CD4-positive, alpha-beta T cell treated with Interleukin-15 for 1 hour (primary cell): ENCODE measurements around the gene OTOF.
"Not testable (repeated sequence)": the region's sequence is repeated elsewhere in the genome, so short reads cannot be mapped to it uniquely, and the experiment has no call there.

Source experiments
- DNase-seq: peaks from one replicate; pipeline ENCODE4 v3.0.0-alpha.2; 2020

OTOF gene

DNA sequence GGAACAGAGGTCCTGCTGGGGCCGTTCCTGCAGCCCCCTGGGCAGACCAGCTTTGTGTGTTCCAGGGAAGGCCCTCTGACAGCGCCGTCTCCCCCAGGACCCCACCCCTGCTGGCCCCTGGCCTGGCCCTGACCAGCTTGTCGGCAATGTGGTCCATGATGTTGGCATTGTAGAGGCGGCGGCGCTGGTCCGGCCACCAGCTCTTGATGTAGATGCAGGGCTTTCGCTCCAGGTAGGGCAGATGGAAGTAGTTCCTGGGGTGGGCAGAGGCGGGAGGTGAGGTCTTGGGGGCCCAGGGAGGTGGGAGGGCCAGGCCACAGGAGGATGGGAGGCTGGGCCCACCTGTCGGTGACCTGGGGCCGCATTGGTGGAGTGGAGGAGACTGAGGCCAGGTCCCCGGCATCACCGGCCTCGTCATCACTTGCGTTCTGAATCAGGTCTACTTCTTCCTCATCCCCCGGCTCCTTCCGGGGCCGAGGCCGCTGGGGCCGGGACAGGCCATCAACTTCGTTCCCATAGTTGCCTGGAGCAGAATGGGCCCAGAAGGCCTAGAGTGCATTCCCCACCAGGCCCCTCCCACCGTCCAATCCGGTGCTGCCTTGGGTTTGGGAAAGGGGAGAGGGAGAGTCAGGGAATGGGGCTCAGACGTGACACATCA, 1.3 kb upstream of the OTOF start:
- no peak for DNase-seq

DNA sequence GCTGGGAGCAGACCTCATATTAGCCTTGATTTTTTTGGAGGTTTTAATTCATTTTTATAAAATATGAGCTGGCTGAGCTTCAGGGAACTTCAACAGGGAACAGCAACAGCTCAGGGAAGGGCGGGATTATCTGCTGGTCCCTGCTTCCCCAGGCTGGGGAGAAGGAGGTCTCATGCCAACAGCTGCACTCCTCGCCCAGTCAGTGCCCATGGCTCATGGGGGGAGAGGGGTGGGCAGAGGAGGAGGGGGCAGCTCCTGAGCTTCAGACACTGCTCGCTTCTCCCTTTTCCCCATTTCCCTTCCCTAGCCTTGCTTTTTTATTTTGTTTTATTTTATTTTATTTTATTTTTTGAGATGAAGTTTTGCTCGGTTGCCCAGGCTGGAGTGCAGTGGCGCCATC, 442 bp upstream of the OTOF start:
- no peak for DNase-seq

DNA sequence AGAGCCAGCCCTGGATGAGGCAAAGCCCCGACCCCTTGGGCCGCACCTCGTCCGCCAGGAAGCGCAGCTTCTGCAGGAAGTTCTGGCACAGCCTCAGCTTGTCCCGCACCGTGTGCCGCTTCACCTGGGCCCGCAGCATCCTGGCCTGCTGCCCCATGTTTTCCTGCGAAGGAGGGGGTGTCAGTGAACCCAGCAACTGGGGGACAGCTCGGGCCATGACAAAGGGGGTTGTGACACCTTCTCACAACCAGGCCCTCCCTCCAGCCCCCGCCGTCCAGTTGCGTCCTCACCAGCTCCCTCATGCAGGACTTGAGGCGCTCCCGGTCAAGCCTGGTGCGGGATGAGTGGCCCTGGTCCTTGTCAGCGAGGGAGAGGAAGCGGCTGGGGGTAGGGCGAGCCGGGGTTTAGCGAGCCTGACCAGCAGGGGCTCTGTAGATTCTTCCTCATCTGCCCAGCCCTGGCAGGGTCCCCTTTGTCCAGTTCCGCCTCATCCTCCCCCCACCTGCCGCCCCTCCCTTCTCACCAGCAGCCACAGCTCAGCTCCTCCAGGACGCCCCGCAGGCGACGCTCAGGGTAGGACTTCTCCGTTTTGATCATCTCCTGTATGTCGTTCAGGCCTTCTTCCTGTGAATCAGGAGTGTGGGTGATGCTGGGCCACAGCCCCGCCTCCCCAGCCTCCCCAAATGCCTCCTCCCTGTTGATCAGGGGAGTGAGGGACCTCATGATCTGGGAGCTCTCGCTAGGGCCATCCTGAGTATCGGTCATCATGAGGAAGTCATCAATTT, 606 bp downstream of the OTOF start:
- no peak for DNase-seq

DNA sequence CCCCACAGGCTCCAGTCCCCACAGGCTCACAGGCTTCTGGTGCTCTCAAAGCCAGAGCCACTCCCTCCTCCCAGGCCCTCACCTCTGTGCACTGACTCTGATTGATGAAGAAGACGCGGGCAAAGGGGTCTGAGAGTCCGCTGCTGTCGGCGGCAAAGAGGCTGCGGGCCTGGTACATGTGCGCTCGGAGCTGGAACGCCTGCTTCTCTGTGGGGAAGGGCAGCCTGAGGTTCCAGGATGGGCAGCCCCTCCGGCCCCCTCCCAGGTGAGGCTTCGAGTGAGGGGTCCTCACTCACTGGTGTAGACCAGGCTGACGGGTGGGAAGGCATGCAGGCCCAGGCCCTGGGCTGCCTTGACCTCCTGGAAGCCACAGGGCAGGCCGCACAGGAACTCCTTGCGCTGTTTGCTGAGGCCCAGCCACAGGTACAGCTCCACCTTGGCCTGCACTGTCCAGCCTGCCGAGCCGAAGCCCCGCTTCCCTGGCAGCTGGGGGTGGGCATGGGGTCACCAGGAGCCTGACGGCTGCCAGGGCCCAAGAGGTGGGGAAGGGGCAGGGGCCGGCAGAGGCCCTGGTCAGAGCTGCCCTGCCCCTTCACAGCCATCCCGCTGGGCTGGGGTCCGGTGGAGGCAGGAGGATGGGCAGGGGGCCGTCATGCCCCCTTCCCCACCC, 2.0 kb downstream of the OTOF start:
- no peak for DNase-seq

DNA sequence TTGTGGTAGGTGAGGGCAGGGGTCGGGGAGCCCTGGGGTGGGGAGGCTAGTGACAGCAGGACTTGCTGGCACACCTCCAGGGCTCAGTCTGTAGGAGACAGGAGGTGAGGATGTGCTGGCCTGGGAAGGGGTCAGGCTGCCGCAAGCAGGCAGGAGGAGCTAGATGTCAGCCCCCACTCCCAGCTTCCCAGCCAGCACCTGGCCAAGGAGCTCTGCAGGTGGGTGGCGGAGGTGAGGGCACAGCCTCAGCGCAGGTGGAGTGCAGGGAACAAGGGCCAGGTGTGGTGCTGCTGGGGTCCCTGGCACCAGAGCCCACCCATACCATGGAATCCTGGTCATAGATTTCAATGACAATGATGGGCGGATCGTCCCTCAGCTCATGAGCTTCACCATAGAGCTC, 2.9 kb downstream of the OTOF start:
- no peak for DNase-seq

DNA sequence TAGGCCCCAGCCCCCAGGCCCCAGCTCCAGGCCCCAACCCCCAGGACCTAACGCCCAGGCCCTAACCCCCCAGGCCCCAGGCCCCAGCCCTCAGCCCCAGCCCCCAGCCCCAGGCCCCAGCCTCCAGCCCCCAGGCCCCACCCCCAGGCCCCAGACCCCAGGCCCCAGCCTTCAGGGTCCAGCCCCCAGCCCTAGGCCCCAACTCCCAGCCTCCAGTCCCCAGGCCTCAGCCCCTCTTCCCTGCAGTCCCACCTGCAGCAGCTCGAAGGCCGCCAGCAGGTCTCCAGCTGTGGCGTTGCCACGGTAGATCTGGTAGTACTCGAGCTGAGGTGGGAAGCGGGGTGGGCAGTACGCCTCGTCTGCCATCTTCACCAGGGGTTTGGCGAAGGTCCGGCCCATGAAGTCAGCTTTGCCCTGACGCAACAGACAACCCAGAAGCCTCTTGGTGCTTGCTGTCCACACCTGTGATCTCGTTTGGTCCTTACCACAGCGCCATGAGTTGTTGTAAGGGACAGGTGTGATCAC, 3.6 kb downstream of the OTOF start:
- no peak for DNase-seq

DNA sequence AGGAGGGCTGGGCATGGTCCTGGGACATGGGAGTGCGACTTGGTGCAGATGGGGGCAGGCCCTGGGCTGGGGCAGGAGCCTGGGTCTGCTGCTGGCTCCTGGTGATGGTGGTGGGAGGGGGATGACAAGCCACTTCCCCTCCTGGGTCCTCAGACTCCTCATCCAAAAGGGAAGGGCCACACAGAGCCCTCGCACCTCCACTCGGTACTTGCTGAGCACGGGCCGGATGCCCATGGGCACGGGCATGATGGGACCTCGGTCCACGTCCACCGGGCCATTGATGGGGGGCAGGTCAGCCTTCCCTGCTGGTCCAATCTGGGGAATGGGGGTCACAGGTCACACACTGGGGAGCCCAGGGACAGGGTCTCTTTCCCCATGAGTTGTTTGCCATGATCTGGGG, 4.1 kb downstream of the OTOF start:
- DNase-seq: no peak

DNA sequence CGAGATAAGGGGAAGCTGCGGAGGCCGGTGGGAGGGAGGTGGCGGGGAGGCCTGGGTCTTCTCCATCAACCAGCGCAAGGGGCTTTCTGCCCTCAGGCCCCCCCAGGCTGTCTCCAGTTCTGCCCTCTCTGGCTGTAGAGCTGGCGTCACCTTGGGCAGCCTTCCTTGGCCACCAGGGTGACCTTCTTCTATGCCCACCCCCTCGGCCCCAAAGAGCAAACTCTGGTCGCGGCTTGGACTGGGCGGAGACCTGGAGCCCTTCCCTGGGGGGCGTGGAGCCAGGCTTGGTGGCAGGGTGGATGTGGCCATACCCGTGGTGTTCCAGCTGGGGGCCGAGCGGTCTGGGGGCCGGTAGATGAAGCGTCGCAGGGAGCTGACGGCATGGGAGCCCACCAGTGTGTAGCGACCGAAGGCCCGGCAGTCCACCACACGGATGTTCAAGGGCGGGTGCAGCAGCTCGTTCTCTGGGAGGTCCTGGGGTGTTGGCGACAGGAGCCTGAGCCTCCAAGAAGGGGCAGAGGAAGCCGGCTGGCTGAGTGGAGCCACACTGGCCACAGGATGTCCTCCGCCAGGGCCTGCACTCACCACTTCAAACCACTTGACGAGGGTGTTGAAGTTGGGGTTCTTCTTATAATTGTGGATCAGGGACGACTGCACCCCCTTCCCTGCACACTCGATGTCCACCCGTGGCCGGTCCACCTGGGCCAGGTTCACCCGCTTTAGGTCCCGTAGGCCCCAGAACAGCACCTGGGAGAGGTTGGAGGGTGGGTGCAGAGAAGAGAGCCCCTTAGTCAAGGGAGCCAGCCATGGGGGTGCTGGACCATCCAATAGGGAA, 4.9 kb downstream of the OTOF start:
- DNase-seq: no peak

DNA sequence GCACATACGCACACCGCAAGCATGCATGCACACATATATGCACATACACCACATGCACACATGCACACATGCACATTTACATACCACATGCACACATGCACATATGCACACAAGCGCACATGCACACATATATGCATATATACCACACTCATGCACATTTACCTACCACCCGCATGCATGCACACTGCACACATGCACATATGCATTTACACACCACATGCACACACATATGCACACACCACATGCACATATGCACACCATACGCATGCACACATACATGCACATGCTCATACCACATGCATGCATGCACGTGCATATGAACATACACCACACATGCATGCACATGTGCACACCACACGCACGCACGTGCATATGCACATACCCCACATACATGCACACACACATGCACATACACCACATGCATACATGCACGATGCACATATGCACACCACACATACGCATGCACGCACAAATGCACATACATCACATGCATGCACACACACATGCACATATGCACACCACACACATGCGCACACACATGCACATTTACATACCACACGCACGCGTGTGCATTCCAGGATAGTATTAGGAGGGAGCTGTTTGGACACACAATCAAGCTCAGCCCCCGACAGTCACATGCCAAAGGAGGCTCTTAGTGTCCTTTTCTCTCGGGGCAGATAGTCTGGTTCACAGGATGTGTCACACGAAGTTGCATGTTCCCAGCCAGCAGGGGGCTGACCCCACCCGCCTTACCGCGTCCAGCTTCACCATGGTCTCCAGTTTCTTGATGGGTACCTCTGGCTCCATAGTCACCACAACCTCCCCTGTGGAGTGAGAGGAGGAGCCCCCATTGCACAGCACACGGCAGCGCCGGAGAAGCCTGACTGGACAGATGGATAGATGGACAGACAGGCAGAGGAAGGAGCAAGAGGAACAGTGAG, 5.9 kb downstream of the OTOF start:
- no peak for DNase-seq

DNA sequence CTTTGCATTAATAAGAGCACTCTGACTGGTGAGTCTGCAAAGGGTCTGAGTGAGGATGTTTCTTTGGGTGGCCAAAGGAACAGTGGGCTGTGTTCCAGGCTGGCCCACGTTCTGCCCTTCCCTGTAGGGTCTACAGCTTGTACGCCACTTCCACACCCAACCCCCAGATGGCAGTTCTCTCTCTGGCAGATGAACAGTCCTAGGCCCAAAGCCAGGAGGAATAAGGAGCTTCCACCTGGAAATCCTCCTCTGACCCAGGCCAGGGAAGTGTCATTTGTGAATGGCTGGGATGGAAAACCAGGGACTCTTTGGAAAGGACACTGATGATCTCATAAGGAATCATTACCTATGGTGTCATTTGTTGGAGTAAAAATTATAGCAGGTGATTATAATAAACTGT, 6.6 kb downstream of the OTOF start:
- DNase-seq: no peak

DNA sequence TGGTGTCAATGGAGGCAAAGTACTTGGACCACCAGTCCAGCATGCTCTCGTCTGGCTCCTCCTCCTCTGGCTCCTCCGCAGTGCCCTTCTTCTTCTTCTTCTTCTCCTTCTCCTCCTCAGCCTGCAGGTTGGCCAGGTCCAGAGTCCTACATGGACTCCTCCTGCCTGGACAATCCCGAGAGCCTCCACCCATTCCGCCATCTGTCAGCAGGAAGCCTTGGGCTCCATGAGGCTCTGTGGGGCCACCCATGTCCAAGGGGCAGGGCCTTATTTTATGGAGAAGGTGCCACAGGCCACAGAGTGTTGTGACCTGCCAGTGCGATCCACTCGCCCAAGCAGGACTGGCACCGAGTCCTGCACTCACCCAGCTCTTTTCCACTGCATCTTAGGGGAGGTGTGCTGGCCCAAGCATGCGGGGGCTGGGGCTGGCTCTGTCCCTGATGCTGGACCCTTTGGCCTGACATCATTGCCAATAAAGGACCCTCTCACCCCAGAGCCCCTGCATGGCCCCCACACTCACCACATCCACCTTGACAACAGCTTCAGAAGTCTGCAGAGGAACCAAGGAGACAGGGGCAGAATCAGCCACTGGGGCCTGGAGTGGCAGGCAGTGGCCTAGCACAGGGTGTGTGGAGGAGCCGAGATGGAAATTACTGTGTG, 7.2 kb downstream of the OTOF start:
- no peak for DNase-seq

DNA sequence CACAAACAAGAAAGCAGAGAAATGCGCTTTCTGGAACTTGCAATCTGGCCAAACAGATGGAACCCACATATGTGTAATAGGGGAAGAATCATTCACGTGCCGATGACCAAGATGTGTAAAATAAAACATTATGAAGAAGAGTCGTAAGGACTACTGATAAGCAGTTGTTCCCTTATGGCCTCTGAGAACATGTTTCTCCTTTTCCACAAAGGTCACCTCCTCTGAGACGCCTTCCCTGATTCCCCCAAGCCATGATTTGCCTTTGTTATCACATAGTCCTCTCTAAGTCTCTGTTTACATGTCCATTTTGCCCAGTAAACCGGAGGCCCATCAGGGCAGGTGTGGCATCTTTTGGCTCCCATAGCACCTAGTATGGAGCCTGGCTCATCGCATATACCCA, 8.0 kb downstream of the OTOF start:
- no peak for DNase-seq

DNA sequence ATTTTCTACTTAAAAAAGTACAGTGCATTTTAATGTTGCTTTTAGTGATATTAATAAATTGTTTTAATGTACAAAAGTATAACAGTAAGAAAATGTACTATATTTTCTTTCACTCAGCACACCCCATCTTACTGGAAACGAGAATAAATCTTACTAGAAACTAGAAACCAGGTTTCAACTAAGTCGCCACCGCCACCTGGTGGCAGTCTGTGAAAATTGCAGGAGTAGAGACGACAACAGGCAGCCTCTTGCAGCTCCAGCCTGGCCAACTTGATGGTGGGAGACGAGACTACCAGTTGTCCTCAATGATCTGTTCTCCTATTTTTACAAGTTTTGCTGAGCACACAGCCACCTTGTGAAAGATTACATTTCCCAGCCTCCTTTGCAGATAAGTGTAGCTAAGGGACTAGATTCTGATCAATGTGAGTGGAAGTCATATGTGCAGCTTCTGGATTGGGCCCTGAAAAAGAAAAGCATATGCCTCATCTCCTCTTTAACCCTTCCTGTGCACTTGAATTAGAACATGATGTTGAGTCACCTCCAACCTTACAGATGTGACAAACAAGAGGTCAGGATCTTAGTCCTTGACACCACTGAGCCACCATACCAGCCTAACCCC, 8.7 kb downstream of the OTOF start:
- DNase-seq: peak; percentile 43

DNA sequence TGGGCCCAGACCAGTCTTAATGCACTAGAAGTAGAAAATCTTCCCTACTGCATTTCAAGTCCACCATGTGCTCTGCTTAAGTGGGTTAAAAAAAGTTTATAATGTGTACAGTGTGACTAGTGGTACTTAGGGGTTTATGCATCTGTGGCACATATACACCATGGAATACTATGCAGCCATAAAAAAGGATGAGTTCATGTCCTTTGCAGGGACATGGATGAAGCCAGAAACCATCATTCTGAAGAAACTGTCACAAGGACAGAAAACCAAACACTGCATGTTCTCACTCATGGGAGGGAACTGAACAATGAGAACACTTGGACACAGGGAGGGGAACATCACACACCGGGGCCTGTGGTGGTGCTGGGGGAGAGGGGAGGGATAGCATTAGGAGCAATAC, 9.4 kb downstream of the OTOF start:
- not testable (repeated sequence) for DNase-seq

DNA sequence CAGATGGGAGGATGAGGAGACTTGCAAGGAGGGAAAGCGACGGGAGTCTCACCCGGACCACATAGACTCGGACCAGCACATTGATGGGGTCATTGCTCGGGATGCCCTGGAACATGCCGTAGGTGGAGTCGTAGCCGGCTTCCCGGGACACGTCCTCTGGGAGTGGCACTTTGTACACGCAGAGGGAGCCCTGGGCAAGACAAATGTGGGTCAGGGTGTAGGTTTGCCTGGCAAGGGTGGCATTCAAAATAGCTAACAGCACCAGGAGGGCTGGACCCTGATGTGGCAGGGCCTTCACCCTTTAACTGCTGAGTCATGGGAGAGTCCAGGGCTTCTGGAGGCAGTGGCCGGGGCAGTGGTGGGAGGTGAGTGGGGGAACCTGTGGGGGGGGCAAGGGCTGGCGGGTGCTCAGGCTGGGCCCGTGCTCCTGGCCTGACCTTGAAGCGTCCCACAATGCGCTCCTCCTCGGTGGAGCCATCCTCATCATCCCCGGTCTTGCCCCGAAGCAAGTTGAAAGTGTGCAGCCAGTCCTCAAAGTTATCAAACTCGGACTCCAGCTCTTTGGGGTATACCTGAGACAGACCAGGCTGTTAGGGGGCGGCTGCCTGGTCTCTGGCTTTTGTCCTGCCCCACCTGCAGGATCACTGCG, 11.1 kb downstream of the OTOF start:
- DNase-seq: no peak

DNA sequence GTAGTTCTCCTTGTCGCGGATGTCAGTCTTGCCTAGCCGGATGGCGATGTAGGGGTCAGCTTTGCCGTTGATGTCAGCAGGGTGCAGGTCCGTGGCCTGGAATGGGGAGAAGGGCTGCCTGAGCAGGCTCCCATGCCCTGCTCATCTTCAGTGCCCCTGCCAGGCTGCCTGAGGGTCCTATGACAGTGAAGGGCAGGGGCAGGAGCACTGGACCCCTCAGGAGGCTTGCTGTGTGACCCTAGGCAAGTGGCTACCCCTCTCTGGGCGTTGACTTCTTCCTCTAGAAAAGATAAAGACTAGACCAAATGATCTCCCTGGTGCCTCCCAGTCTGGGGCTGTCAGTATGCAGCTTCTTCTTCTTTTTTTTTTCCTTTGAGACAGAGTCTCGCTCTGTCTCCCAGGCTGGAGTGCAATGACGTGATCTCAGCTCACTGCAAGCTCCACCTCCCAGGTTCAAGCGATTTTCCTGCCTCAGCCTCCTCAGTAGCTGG, 11.9 kb downstream of the OTOF start:
- no peak for DNase-seq

DNA sequence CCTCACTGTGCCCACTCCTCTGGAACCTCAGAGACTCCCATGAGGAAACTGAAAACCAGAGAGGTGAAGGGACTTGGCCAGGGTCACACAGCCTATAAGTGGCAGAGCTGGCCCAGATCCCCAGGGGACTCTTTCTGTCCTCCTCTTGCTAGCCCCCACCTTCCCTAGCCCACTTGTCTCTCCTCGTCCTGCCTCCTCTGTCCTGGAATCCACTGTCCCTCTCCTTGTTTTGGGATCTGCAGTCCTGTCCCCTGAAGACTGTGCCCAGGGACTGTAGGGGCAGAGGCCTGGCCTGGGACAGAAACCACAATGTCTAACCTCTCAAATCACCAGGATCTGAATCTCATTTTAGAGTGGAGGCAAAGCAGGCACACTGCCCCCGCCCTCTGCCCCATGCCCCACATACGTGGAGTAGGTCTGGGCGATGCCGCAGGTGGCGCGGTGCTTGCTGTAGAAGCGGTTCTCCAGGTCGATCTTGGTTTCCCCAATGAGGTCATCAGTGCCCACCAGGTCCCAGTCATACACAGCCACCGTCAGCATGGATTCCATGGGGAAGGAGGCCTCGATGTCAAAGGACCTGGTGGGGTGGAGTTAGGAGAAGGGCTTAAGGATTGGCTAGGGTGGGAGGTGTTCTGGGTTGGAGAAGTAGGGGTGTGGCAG, 12.5 kb downstream of the OTOF start:
- no peak for DNase-seq

DNA sequence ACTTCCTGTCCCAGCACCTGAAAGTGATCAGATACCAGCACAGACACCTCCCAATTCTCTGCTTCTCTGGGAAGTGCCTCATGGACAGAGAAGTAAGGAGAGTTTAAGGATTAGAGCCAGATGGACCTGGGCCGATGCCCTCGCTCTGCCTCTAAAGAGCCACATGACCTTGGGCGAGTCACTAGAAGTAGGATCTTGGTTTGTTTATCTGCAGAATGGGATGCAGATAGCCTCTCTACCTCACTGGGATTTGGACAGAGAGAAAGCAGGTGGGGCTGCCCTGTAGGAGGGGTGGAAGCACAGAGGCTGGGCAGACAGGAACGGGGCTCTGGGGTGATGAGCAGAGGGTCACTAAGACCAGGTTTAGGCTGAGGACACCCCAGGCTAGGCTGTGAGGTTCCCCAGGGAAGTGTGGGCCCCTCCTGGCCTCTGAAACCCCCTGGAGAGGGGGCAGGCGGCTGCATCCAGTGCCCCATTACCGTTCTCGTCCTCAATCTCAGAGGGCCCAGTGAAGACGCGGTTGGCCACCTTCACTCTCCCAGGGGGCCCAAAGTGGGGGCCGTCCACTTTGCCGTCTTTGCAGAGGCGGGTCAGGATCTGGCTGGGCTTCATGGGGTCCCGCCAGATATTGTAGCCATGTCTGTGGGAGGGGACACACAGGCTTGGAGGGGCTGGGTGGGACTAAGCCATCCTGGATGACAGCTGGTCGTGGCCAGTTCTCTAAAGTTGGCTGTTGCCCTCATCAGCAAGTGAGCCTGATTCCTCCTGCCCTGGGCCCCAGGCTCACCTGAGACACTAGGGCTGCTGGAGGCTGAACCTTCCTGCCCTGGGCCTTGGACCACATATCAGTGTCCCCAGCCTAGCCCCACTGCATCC, 13.3 kb downstream of the OTOF start:
- DNase-seq: no peak
